Measurements from ENCODE around the gene HIRA. TPM values are rescaled to one million over a fixed set of nuclear protein-coding genes. Genes with fewer than 3 reads are reported as not detected.

HIRA gene
- total and polyA plus RNA-seq, 9 of the 15 experiments (the other 6 are each of a cell fraction or from before 2014, with no cell fraction given), result 0.96 to 132 (median 58.4) TPM

GRCh38 chr22:19377565-19378343 lies 53.8 kb downstream of the HIRA start (continued):
- no peak for TF ChIP-seq CLOCK (CRISPR knock-in tag; IDR thresholded peaks at IDR 0.05; ENCODE audit: borderline replicate concordance)
- no peak for TF ChIP-seq CTCF (IDR thresholded peaks at IDR 0.05 in 2 of 3, conservative IDR thresholded peaks at IDR 0.05 in 1 of 3; ENCODE audit: insufficient read depth in 2 of 3, low read depth in 1 of 3, low read length in 3 of 3)
- TF ChIP-seq XRCC5 (IDR thresholded peaks at IDR 0.05; ENCODE audit: low read depth, low read length), result no peak
- TF ChIP-seq STAT5B (CRISPR knock-in tag; IDR thresholded peaks at IDR 0.05), result no peak
- no peak for TF ChIP-seq PHTF2 (CRISPR knock-in tag; IDR thresholded peaks at IDR 0.05)
- no peak for TF ChIP-seq ZNF232 (CRISPR knock-in tag; IDR thresholded peaks at IDR 0.05)
- TF ChIP-seq RHOXF2B (CRISPR knock-in tag; conservative IDR thresholded peaks at IDR 0.05), result no peak
- TF ChIP-seq TOE1 (IDR thresholded peaks at IDR 0.05; ENCODE audit: borderline replicate concordance), result no peak
- TF ChIP-seq TOE1 (CRISPR knock-in tag; IDR thresholded peaks at IDR 0.05; ENCODE audit: borderline replicate concordance, low read depth), result no peak
- TF ChIP-seq DDX20 (tag; IDR thresholded peaks at IDR 0.05; ENCODE audit: low read depth), result no peak
- no peak for TF ChIP-seq GABPB2 (CRISPR knock-in tag; conservative IDR thresholded peaks at IDR 0.05)
- no peak for TF ChIP-seq PML (IDR thresholded peaks at IDR 0.05; ENCODE audit: low read length)
- TF ChIP-seq ZNF217 (CRISPR knock-in tag; IDR thresholded peaks at IDR 0.05), result 0 out of 2 replicates have a peak, but pooled peaks have one; percentile 59
- TF ChIP-seq EWSR1 (IDR thresholded peaks at IDR 0.05; ENCODE audit: borderline replicate concordance, low read depth, partially characterized antibody), result no peak
- TF ChIP-seq ETV6 (IDR thresholded peaks at IDR 0.05; ENCODE audit: borderline replicate concordance in 1 of 2, low read depth in 2 of 2, low read length in 1 of 2), result no peak
- TF ChIP-seq ETV6 (CRISPR knock-in tag; IDR thresholded peaks at IDR 0.05; ENCODE audit: borderline replicate concordance), result 0 out of 2 replicates have a peak, but pooled peaks have one; percentile 52
- no peak for TF ChIP-seq ZNF174 (CRISPR knock-in tag; IDR thresholded peaks at IDR 0.05)
- TF ChIP-seq NR2C2 (CRISPR knock-in tag; IDR thresholded peaks at IDR 0.05), result no peak
- no peak for TF ChIP-seq NR2C2 (tag; IDR thresholded peaks at IDR 0.05)
- no peak for TF ChIP-seq TEAD1 (CRISPR knock-in tag; IDR thresholded peaks at IDR 0.05)
- TF ChIP-seq CHD4 (IDR thresholded peaks at IDR 0.05; ENCODE audit: insufficient read depth, insufficient replicate concordance, low read depth, low read length, poor library complexity, severe bottlenecking), result no peak
- TF ChIP-seq SMARCA5 (IDR thresholded peaks at IDR 0.05), result no peak
- TF ChIP-seq TGIF2 (CRISPR knock-in tag; IDR thresholded peaks at IDR 0.05), result no peak
- TF ChIP-seq BRCA1 (IDR thresholded peaks at IDR 0.05), result no peak
- peak; percentile 92 for TF ChIP-seq BRCA1 (CRISPR knock-in tag; IDR thresholded peaks at IDR 0.05)
